ENCODE measurements around the gene SH3BP2.

The SH3BP2 gene

DNA sequence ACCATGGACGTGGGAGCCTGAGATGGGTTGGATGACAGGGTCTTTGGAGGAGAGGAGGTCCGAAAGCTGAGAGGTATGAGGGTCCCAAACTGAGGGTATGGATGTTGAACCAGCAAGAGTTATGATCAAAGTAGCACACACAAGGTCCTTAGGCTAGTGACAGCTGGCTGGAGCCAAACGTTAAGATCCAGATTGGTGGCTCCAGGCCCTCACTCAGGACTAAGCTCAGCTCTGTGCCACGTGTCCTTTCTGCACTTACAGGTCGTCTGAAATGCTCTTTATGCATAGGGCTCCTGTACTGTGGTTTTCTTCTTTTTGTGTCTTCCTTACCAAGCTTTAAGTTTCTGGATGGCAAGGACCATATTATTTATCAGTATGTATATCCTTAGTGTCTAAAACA, 86.1 kb downstream of the SH3BP2 start:
- no peak for TF ChIP-seq CTCF (IDR thresholded peaks at IDR 0.05; ENCODE audit: low read depth, low read length)
- Histone ChIP-seq H3K9me3 (no peaks in the 10 kb centered on the region), H3K4me1 (peaks cover 14% of the 10 kb centered on the region; the same call in 1 of the 2 replicates), H3K27me3 (no peaks in the 10 kb centered on the region), H3K36me3 (peaks cover 13% of the 10 kb centered on the region), H3K4me3 (ENCODE audit: low read depth, low read length) (no peak overlapping the region)
- DNase-seq: no peak

- H3K9me3 ChIP-seq: no peaks in the 10 kb centered on the region
- TF ChIP-seq CTCF (IDR thresholded peaks at IDR 0.05; ENCODE audit: low read depth, low read length): no peak
- peaks cover 26% of the 10 kb centered on the region for H3K36me3 ChIP-seq
- H3K4me3 ChIP-seq (ENCODE audit: low read depth, low read length): no peak overlapping the region
- H3K4me1 ChIP-seq: peaks cover 16% of the 10 kb centered on the region
- H3K27me3 ChIP-seq: no peaks in the 10 kb centered on the region
- DNase-seq: no peak
Observed at GRCh38 chr4:2881431-2881830, 88.5 kb downstream of the SH3BP2 start.

DNA sequence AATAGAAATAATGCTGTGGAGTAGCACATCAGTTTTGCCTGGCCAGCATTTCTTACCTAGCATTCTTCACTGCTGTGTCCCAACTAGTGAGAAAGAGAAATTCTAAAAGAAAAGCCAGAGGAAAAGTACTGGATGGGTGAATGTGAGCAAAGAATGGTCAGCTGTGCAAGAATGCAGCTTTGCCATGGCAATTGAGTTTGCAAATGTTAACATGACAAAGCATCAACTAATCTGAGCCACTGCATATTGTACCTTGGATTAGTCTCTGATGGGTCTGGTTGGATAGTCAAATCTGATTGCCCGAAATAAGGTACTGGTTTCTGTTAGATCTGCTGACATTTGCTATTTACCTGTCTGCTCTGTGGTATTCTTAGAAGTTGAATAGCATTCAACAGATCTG, 89.5 kb downstream of the SH3BP2 start:
- peaks cover 26% of the 10 kb centered on the region for H3K36me3 ChIP-seq
- H3K27me3 ChIP-seq: no peaks in the 10 kb centered on the region
- no peak for DNase-seq
- H3K9me3 ChIP-seq: no peaks in the 10 kb centered on the region
- H3K4me1 ChIP-seq: peaks cover 17% of the 10 kb centered on the region
- no peak overlapping the region for H3K4me3 ChIP-seq (ENCODE audit: low read depth, low read length)
- no peak for TF ChIP-seq CTCF (IDR thresholded peaks at IDR 0.05; ENCODE audit: low read depth, low read length)

DNA sequence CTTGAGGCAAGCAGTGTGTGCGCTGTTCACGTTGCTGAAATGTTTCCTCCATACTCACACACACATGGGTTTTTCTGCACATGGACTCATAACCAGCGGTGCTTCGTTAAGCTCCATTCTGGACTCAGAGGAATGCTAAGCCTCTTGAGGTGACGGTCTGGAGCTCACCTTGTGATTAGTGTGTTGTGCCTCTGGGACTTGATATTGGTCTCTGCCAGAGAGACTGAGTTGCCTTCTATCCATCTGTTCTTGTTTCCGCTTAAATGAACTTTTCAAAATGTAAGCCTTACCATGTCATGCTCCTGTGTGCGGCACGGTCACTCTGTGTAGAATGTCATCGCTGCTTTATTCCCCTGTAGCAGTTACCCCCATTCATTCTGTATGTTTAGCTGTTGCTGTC, 93.3 kb downstream of the SH3BP2 start:
- TF ChIP-seq CTCF (IDR thresholded peaks at IDR 0.05; ENCODE audit: low read depth, low read length): no peak
- no peak for DNase-seq
- no peaks in the 10 kb centered on the region for H3K9me3 ChIP-seq
- peaks cover 20% of the 10 kb centered on the region for H3K4me1 ChIP-seq
- no peaks in the 10 kb centered on the region for H3K27me3 ChIP-seq
- peaks cover 29% of the 10 kb centered on the region for H3K36me3 ChIP-seq
- H3K4me3 ChIP-seq (ENCODE audit: low read depth, low read length): peak overlapping the region; percentile 26

GRCh38 chr4:2886622-2887021, 93.7 kb downstream of the SH3BP2 start:
- peaks cover 29% of the 10 kb centered on the region for H3K36me3 ChIP-seq
- H3K4me1 ChIP-seq: peaks cover 20% of the 10 kb centered on the region
- peak; percentile 80 for DNase-seq
- H3K27me3 ChIP-seq: no peaks in the 10 kb centered on the region
- peak overlapping the region; percentile 26 for H3K4me3 ChIP-seq (ENCODE audit: low read depth, low read length)
- no peaks in the 10 kb centered on the region for H3K9me3 ChIP-seq
- TF ChIP-seq CTCF (IDR thresholded peaks at IDR 0.05; ENCODE audit: low read depth, low read length): no peak

- peaks cover 28% of the 10 kb centered on the region for H3K36me3 ChIP-seq
- no peaks in the 10 kb centered on the region for H3K27me3 ChIP-seq
- no peaks in the 10 kb centered on the region for H3K9me3 ChIP-seq
- no peak for DNase-seq
- H3K4me1 ChIP-seq: peaks cover 20% of the 10 kb centered on the region
- TF ChIP-seq CTCF (IDR thresholded peaks at IDR 0.05; ENCODE audit: low read depth, low read length): no peak
- no peak overlapping the region for H3K4me3 ChIP-seq (ENCODE audit: low read depth, low read length)
Observed at GRCh38 chr4:2887343-2887742, 94.5 kb downstream of the SH3BP2 start.
